Heart right ventricle (tissue), 16 donors: ENCODE measurements around the gene TACR1. TPM values are rescaled to one million over a fixed set of nuclear protein-coding genes. Genes with fewer than 3 reads are reported as not detected.

Source experiments
- ATAC-seq, 8 donors: fragments of 200-7000 bp; cut with Tn5 transposase; one replicate each; pipeline ENCODE4 v1.9.1; 2020; ENCODE audit warnings: mild to moderate bottlenecking in 8 of 8, moderate library complexity in 8 of 8, moderate number of reproducible peaks in 1 of 8
- DNase-seq, 2 donors: peaks; one replicate each; pipeline ENCODE4 v3.0.0-alpha.2; 2020
- H3K27ac ChIP-seq, 10 donors: fragments of 200-600 bp; sonication (generic) in 2 of 10; one replicate each; pipeline versions ENCODE4 v1.5.0 to v1.8.0; 2020 to 2022; ENCODE audit warnings: mild to moderate bottlenecking in 3 of 10
- H3K27me3 ChIP-seq, 7 donors: fragments of 200-600 bp; one replicate each; pipeline ENCODE4 v1.8.0; 2021 to 2022; ENCODE audit warnings: mild to moderate bottlenecking in 2 of 7
- H3K36me3 ChIP-seq, 9 donors: fragments of 200-600 bp; sonication (generic) in 1 of 9; one replicate each; pipeline versions ENCODE4 v1.5.0 to v1.8.0; 2020 to 2022; ENCODE audit warnings: mild to moderate bottlenecking in 2 of 9
- H3K4me1 ChIP-seq, 9 donors: fragments of 200-600 bp; sonication (generic) in 1 of 9; one replicate each; pipeline versions ENCODE4 v1.5.0 to v1.8.0; 2020 to 2022; ENCODE audit warnings: mild to moderate bottlenecking in 4 of 9
- H3K4me3 ChIP-seq, 10 donors: fragments of 200-600 bp; sonication (generic) in 2 of 10; one replicate each; pipeline versions ENCODE4 v1.5.0 to v1.8.0; 2020 to 2022; ENCODE audit warnings: mild to moderate bottlenecking in 7 of 10, moderate library complexity in 2 of 10
- H3K9me3 ChIP-seq, 11 donors: fragments of 200-600 bp in 10 of 11; sonication (generic) in 2 of 11; one replicate each; pipeline versions ENCODE4 v1.5.0 to v1.8.0; 2013 to 2022; ENCODE audit warnings: mild to moderate bottlenecking in 2 of 11, control low read depth in 1 of 11, moderate library complexity in 1 of 11
- CTCF ChIP-seq, 9 donors: fragments of 200-600 bp; sonication (generic) in 2 of 9; IDR thresholded peaks; one replicate each; pipeline versions ENCODE4 v1.5.0 to v1.8.0; 2021 to 2022; ENCODE audit warnings: antibody characterized with exemption in 9 of 9, mild to moderate bottlenecking in 5 of 9, moderate library complexity in 1 of 9
- WGBS, 2 donors: extraction: QIAGEN DNeasy Blood & Tissue Kit; methylation state at CpG; one replicate each; pipeline ENCODE4 v1.1.7; 2013; ENCODE audit warnings: inconsistent platforms in 1 of 2; 5-methylcytosine and 5-hydroxymethylcytosine counted together
- intact Hi-C, 10 donors: fragments of 100-400 bp; cut with DNase I; formaldehyde crosslinking; loops; one replicate each; pipeline versions ENCODE4 v1.11.1 to v1.14.2; 2022
- polyA plus RNA-seq, 2 donors: library from polyadenylated mRNA; stranded (reverse); fragments of 200-250 nt; gene quantifications; one replicate each; pipeline ENCODE4 v1.2.3, GENCODE V29; 2013
- total RNA-seq, 10 donors: library from RNA; stranded (reverse); fragmentation: NEBNext Ultra II Directional in 3 of 10; extraction: Animal tissue kit (Norgen Biotek cat#: 25700) in 3 of 10; gene quantifications; one replicate each; pipeline versions ENCODE4 v1.2.1 to v1.2.4, GENCODE V29; 2021 to 2023
- donor health status: Arrhythmogenic right ventricular cardiomyopathy.
- donor health status: ischemic (EF 13 %, LVEDD 7.1; RV severe dilation, severe dysfunction).
- donor health status: healthy with polysubstance abuse.
- donor health status: DM: no; HTN: yes; CAD: no.
- donor health status: DM: no; HTN: no; CAD: no.
- donor health status: ischemic (EF 25% LVEDD 6.9; RV normal size, moderate dysfunction).
- donor health status: ischemic (EF 25% LVEDD 5.7; RV mildly dilated, moderate dysfunction).
- donor health status: healthy.
- donor health status: DM: yes; HTN: yes; CAD: no.
- donor health status: Ischemic cardiomyopathy.
- donor health status: ischemic (EF 35%, LVEDD 5.7; RV mildly dilated, moderate dysfunction).
- donor health status: nonischemic (EF 11% LVEDD 7.7; RV severe dilation, severe dysfunction).
- donor health status: DM: yes; HTN: yes; CAD: no.
- donor health status: PGD.
- donor health status: ischemic (EF 29% LVEDD 5.4; RV normal size, mild dysfunction).
- donor health status: nonischemic (EF 23%, LVEDD 6.1; RV moderate dilation, normal function).

TACR1 gene
- total and polyA plus RNA-seq, 12 donors, result 0.06 to 0.38 (median 0.17) TPM; not detected in 3

DNA sequence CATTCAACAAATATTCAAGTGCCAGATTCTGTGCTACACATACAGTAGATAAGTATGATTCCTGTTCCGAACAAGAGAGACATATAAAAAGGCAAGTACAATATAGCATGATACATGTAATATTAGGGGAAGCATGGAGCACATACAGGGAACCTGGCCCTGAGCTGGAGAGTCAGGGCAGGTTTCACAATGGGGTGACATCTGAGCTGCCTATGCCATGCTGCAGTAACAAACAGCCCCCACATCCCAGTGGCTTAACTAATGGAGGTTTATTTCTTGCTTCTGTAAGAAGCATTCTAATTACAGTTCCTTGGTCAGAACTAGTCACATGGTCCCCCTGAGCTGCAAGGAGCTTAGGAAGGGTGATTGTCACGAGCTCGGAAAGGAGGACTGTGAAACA, 27.3 kb upstream of the TACR1 start:
- WGBS, 2 donors, result 89 to 92% methylated on average over 3 of the region's 3 CpGs
- Histone ChIP-seq H3K9me3 (no peaks in the 10 kb centered on the region), H3K27me3 (no peaks in the 10 kb centered on the region), H3K4me3 (no peak overlapping the region), H3K27ac (no peak overlapping the region), H3K36me3 (no peaks in the 10 kb centered on the region), H3K4me1 (no peaks in the 10 kb centered on the region)
- no peak for TF ChIP-seq CTCF (IDR thresholded peaks at IDR 0.05)
- DNase-seq, result no peak
- intact Hi-C loops, result no loop called here
- no peak for ATAC-seq

GRCh38 chr2:75226099-75226498, 26.8 kb upstream of the TACR1 start:
- Histone ChIP-seq H3K9me3 (no peaks in the 10 kb centered on the region), H3K27me3 (no peaks in the 10 kb centered on the region), H3K27ac (no peak overlapping the region), H3K36me3 (no peaks in the 10 kb centered on the region), H3K4me3 (no peak overlapping the region), H3K4me1 (no peaks in the 10 kb centered on the region)
- ATAC-seq, result no peak
- no peak for DNase-seq
- TF ChIP-seq CTCF (IDR thresholded peaks at IDR 0.05), result no peak
- intact Hi-C loops, result no loop called here
- WGBS, 2 donors, result 62 to 67% methylated on average over 3 of the region's 3 CpGs

- no peaks in the 10 kb centered on the region for H3K9me3 ChIP-seq
- H3K4me3 ChIP-seq, result no peak overlapping the region
- H3K27ac ChIP-seq, result no peak overlapping the region
- H3K36me3 ChIP-seq, result no peaks in the 10 kb centered on the region
- H3K27me3 ChIP-seq, result no peaks in the 10 kb centered on the region
- ATAC-seq, result no peak
- no peaks in the 10 kb centered on the region for H3K4me1 ChIP-seq
- WGBS, 2 donors, result 91 to 92% methylated on average over 4 of the region's 4 CpGs
- TF ChIP-seq CTCF (IDR thresholded peaks at IDR 0.05), result no peak
- intact Hi-C loops, result no loop called here
- DNase-seq, result no peak
Measured at GRCh38 chr2:75224636-75225094, 25.3 kb upstream of the TACR1 start.

- no peak for ATAC-seq
- Histone ChIP-seq H3K4me1 (no peaks in the 10 kb centered on the region), H3K36me3 (no peaks in the 10 kb centered on the region), H3K4me3 (no peak overlapping the region), H3K27me3 (no peaks in the 10 kb centered on the region), H3K9me3 (no peaks in the 10 kb centered on the region), H3K27ac (no peak overlapping the region)
- intact Hi-C loops, result no loop called here
- no peak for DNase-seq
- no peak for TF ChIP-seq CTCF (IDR thresholded peaks at IDR 0.05)
- 82 to 84% methylated on average over 4 of the region's 4 CpGs for WGBS, 2 donors
Measured at GRCh38 chr2:75222527-75222926, 23.2 kb upstream of the TACR1 start.
